Measurements from ENCODE around the gene STK32A. TPM values are rescaled to one million over a fixed set of nuclear protein-coding genes. Genes with fewer than 3 reads are reported as not detected.

STK32A gene
- total RNA-seq, 1 experiment from 2014 or later = 1.2 TPM

DNA sequence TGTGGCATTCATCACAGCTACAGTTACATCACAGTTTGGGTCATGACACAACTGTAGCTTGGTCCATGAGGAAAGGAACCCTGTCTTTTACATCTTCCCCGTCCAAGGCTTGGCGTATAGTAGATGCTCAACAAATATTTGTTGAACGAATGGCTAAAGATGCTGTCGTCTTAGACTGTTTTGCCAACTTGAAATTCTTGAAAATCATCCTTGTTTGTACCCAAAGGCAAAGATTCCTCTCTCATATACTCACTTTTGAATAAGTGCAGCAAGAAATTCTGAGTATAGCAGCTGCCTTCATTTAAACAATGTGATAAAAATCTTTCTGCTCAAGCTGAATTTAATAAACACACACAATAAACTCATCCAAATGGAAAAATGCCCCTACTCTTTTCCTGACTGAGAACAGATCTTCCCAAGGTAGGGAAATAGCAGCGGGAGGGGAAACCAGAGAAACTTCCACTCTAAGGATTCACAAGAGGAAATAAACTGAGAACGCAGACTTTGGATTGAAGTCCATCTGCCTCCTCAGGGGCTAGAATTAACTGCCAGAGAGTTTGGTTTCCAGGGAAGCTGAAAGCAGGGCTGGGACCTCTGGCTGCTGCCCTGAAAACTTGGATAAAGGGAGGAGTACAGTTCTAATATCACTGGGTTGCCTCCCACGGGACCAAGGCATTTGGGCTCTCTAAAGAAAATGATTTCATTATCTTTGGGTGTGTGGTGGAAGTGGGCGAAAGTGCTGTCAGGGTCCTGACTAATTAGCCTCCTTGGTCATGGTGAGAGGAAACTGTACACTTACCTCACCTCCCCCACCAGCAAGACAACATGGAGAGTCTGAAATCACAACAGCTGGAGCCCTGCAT is 175.9 kb downstream of the STK32A start:
- H3K4me3 ChIP-seq (replicated peaks in 1 of 2; ENCODE audit: low read depth in 1 of 2, low read length in 2 of 2) = no peak overlapping the region
- no peaks in the 10 kb centered on the region for H3K9me2 ChIP-seq (ENCODE audit: insufficient read depth)
- H3K79me2 ChIP-seq (ENCODE audit: insufficient read depth, low read length) = no peaks in the 10 kb centered on the region
- no peak overlapping the region for H3K27ac ChIP-seq (ENCODE audit: low read depth, low read length)
- DNase-seq (ENCODE audit: low read depth, low spot score) (no peak), ATAC-seq (no peak)
- RAD21 ChIA-PET (ENCODE audit: low non-redundant PET in 1 of 2, low total read pairs in 2 of 2, uncharacterized antibody in 2 of 2, unreplicated experiment in 2 of 2) = no interaction called here
- POLR2A ChIA-PET = interaction anchor here (0.7 kb wide), 1 partner anchor 287 kb away, joined by 3 read pairs; no protein-coding TSS in a partner anchor
- H4K20me1 ChIP-seq (ENCODE audit: insufficient read depth) = no peaks in the 10 kb centered on the region
- H3K4me2 ChIP-seq (ENCODE audit: low read length) = no peak overlapping the region
- TF ChIP-seq, protein P1, sequence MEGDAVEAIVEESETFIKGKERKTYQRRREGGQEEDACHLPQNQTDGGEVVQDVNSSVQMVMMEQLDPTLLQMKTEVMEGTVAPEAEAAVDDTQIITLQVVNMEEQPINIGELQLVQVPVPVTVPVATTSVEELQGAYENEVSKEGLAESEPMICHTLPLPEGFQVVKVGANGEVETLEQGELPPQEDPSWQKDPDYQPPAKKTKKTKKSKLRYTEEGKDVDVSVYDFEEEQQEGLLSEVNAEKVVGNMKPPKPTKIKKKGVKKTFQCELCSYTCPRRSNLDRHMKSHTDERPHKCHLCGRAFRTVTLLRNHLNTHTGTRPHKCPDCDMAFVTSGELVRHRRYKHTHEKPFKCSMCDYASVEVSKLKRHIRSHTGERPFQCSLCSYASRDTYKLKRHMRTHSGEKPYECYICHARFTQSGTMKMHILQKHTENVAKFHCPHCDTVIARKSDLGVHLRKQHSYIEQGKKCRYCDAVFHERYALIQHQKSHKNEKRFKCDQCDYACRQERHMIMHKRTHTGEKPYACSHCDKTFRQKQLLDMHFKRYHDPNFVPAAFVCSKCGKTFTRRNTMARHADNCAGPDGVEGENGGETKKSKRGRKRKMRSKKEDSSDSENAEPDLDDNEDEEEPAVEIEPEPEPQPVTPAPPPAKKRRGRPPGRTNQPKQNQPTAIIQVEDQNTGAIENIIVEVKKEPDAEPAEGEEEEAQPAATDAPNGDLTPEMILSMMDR (IDR thresholded peaks at IDR 0.05 in 2 of 3, conservative IDR thresholded peaks at IDR 0.05 in 1 of 3; ENCODE audit: borderline replicate concordance in 1 of 3, insufficient read depth in 1 of 3, low read depth in 2 of 3, low read length in 2 of 3) = no peak
- H3K4me1 ChIP-seq (ENCODE audit: control insufficient read depth in 1 of 2, insufficient read depth in 2 of 2, low read length in 2 of 2) = no peaks in the 10 kb centered on the region
- no peak overlapping the region for H2AFZ ChIP-seq (ENCODE audit: low read depth, low read length, poor library complexity, severe bottlenecking)
- no TSS peak for BruUV-seq (replicated peaks)
- no peaks in the 10 kb centered on the region for H3K36me3 ChIP-seq (ENCODE audit: control insufficient read depth in 1 of 2, insufficient read depth in 2 of 2, low read length in 2 of 2)
- intact Hi-C loops (cut with micrococcal nuclease) = no loop called here
- H3K9ac ChIP-seq (ENCODE audit: low read length) = no peak overlapping the region
- no peaks in the 10 kb centered on the region for H3K9me3 ChIP-seq (ENCODE audit: control insufficient read depth in 1 of 2, insufficient read depth in 1 of 2, low read depth in 1 of 2, low read length in 2 of 2)
- CTCF ChIA-PET = no interaction called here
- H3K27me3 ChIP-seq (ENCODE audit: insufficient read depth, low read length) = no peaks in the 10 kb centered on the region

DNA sequence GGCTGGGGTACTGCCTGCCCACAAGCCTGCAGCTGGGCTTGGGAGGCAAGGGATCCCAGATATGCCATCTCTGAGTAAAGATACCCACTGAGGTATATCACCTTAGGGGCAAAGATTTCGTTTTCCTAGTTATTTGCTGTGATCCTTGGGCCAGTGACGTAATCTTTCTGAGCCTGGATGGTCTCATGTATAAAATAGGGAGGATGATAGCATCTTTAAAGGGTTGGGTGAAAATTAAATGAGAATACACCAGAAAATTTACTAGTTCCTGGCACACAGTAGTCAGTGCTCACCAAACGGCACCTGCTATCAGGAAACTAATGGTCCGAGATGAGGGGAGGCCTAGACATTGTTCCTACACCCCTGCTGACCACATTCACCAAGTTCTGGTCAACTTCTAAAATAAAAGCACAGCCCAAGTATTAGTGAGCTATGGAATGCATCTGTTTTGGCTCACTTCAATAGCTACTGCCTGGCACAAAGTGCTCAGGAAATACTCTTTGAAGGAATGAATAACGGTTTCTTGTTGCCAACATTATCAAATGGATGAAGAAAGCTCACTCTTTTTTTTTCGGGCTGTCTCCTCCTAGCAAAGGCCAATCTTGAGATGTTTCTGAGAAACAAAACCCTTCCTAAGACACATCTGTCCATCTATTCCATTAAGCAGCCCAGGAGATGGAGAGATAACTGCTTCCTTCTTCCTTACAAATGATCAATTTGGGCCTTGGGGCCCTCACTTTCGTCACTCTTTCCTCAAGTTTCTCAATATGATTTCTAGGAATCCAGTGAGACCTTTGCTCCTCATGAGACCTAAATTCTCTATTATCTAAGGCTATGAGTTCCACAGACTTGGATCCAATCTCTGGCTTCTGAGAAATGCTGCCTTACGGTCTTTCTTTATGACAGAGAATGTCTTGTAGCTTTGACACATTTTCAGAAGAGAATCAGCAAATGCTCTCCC is 176.8 kb downstream of the STK32A start:
- Histone ChIP-seq H3K27ac (ENCODE audit: low read depth, low read length) (no peak overlapping the region), H3K4me1 (ENCODE audit: control insufficient read depth in 1 of 2, insufficient read depth in 2 of 2, low read length in 2 of 2) (no peaks in the 10 kb centered on the region), H3K79me2 (ENCODE audit: insufficient read depth, low read length) (no peaks in the 10 kb centered on the region), H3K36me3 (ENCODE audit: control insufficient read depth in 1 of 2, insufficient read depth in 2 of 2, low read length in 2 of 2) (no peaks in the 10 kb centered on the region), H3K4me2 (ENCODE audit: low read length) (no peak overlapping the region), H2AFZ (ENCODE audit: low read depth, low read length, poor library complexity, severe bottlenecking) (no peak overlapping the region), H4K20me1 (ENCODE audit: insufficient read depth) (no peaks in the 10 kb centered on the region), H3K9me3 (ENCODE audit: control insufficient read depth in 1 of 2, insufficient read depth in 1 of 2, low read depth in 1 of 2, low read length in 2 of 2) (no peaks in the 10 kb centered on the region), H3K9ac (ENCODE audit: low read length) (no peak overlapping the region), H3K4me3 (replicated peaks in 1 of 2; ENCODE audit: low read depth in 1 of 2, low read length in 2 of 2) (no peak overlapping the region), H3K9me2 (ENCODE audit: insufficient read depth) (no peaks in the 10 kb centered on the region), H3K27me3 (ENCODE audit: insufficient read depth, low read length) (no peaks in the 10 kb centered on the region)
- ChIA-PET POLR2A (interaction anchor here (0.7 kb wide), 1 partner anchor 287 kb away, joined by 3 read pairs; no protein-coding TSS in a partner anchor), CTCF (no interaction called here), RAD21 (ENCODE audit: low non-redundant PET in 1 of 2, low total read pairs in 2 of 2, uncharacterized antibody in 2 of 2, unreplicated experiment in 2 of 2) (no interaction called here)
- intact Hi-C loops (cut with micrococcal nuclease) = no loop called here
- no TSS peak for BruUV-seq (replicated peaks)
- DNase-seq (ENCODE audit: low read depth, low spot score) (no peak), ATAC-seq (no peak)
- TF ChIP-seq, protein P2, sequence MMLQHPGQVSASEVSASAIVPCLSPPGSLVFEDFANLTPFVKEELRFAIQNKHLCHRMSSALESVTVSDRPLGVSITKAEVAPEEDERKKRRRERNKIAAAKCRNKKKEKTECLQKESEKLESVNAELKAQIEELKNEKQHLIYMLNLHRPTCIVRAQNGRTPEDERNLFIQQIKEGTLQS (IDR thresholded peaks at IDR 0.05) = no peak
- TF ChIP-seq EZH2 (IDR thresholded peaks at IDR 0.05) (no peak), POLR2A (IDR thresholded peaks at IDR 0.05; ENCODE audit: borderline replicate concordance, extremely low read depth, insufficient read depth, insufficient read length) (no peak), SP1 (IDR thresholded peaks at IDR 0.05; ENCODE audit: low read depth) (no peak), EGR1 (IDR thresholded peaks at IDR 0.05; ENCODE audit: low read depth) (no peak), TCF7L2 (IDR thresholded peaks at IDR 0.05; ENCODE audit: borderline replicate concordance, extremely low read depth, insufficient read depth, insufficient read length) (no peak), ZNF274 (IDR thresholded peaks at IDR 0.05; ENCODE audit: low read depth, low read length) (no peak), YY1 (IDR thresholded peaks at IDR 0.05; ENCODE audit: extremely low read depth, insufficient replicate concordance, low read depth, low read length) (no peak)
- TF ChIP-seq, protein P3, sequence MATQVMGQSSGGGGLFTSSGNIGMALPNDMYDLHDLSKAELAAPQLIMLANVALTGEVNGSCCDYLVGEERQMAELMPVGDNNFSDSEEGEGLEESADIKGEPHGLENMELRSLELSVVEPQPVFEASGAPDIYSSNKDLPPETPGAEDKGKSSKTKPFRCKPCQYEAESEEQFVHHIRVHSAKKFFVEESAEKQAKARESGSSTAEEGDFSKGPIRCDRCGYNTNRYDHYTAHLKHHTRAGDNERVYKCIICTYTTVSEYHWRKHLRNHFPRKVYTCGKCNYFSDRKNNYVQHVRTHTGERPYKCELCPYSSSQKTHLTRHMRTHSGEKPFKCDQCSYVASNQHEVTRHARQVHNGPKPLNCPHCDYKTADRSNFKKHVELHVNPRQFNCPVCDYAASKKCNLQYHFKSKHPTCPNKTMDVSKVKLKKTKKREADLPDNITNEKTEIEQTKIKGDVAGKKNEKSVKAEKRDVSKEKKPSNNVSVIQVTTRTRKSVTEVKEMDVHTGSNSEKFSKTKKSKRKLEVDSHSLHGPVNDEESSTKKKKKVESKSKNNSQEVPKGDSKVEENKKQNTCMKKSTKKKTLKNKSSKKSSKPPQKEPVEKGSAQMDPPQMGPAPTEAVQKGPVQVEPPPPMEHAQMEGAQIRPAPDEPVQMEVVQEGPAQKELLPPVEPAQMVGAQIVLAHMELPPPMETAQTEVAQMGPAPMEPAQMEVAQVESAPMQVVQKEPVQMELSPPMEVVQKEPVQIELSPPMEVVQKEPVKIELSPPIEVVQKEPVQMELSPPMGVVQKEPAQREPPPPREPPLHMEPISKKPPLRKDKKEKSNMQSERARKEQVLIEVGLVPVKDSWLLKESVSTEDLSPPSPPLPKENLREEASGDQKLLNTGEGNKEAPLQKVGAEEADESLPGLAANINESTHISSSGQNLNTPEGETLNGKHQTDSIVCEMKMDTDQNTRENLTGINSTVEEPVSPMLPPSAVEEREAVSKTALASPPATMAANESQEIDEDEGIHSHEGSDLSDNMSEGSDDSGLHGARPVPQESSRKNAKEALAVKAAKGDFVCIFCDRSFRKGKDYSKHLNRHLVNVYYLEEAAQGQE (IDR thresholded peaks at IDR 0.05; ENCODE audit: low read depth) = no peak
